NCI-H2029 treated with DMSO at 0.1 percent for 48 hours (cell line): ENCODE results near the gene SIN3B.
"Not testable (repeated sequence)": the region's sequence is repeated elsewhere in the genome, so short reads cannot be mapped to it uniquely, and the experiment has no call there.

Experiments
- DNase-seq: peaks from one replicate; lab custom pipeline; 2025; lab: John Stamatoyannopoulos, UW

The SIN3B gene

GRCh38 chr19:16829010-16829821 is at the start of gene SIN3B:
Gene SIN3B (plus strand): TSS chr19:16829398. CDS start chr19:16829421, 23 bp downstream.
- DNase-seq = peak; percentile 65

- no peak for DNase-seq
Measured at GRCh38 chr19:16779539-16780163, 49.5 kb upstream of the SIN3B start.

- DNase-seq = no peak
Measured at GRCh38 chr19:16782719-16783118, 46.5 kb upstream of the SIN3B start.

- DNase-seq = no peak
Measured at GRCh38 chr19:16788479-16788878, 40.7 kb upstream of the SIN3B start.

GRCh38 chr19:16789238-16789637 is 40.0 kb upstream of the SIN3B start:
- no peak for DNase-seq

GRCh38 chr19:16790051-16790450 is 39.1 kb upstream of the SIN3B start:
- DNase-seq = no peak

- DNase-seq = no peak
Measured at GRCh38 chr19:16791942-16792341, 37.3 kb upstream of the SIN3B start.

- DNase-seq = no peak
Measured at GRCh38 chr19:16794456-16795441, 34.4 kb upstream of the SIN3B start.

- DNase-seq = no peak
Measured at GRCh38 chr19:16795731-16796130, 33.5 kb upstream of the SIN3B start.

- no peak for DNase-seq
Measured at GRCh38 chr19:16797876-16798275, 31.3 kb upstream of the SIN3B start.

GRCh38 chr19:16798326-16798725 is 30.9 kb upstream of the SIN3B start:
- not testable (repeated sequence) for DNase-seq

GRCh38 chr19:16799740-16800139 is 29.5 kb upstream of the SIN3B start:
- no peak for DNase-seq

- DNase-seq = no peak
Measured at GRCh38 chr19:16801600-16802013, 27.6 kb upstream of the SIN3B start.

GRCh38 chr19:16804176-16804575 is 25.0 kb upstream of the SIN3B start:
- DNase-seq = no peak

- no peak for DNase-seq
Measured at GRCh38 chr19:16807549-16808284, 21.5 kb upstream of the SIN3B start.

- peak; percentile 72 for DNase-seq
Measured at GRCh38 chr19:16814526-16815100, 14.6 kb upstream of the SIN3B start.

- DNase-seq = no peak
Measured at GRCh38 chr19:16820056-16820455, 9.1 kb upstream of the SIN3B start.

GRCh38 chr19:16821081-16821480 is 8.1 kb upstream of the SIN3B start:
- DNase-seq = no peak

GRCh38 chr19:16822648-16823047 is 6.5 kb upstream of the SIN3B start:
- DNase-seq = no peak

- no peak for DNase-seq
Measured at GRCh38 chr19:16824658-16825311, 4.4 kb upstream of the SIN3B start.
